ENCODE measurements around the gene SERGEF.

DNA sequence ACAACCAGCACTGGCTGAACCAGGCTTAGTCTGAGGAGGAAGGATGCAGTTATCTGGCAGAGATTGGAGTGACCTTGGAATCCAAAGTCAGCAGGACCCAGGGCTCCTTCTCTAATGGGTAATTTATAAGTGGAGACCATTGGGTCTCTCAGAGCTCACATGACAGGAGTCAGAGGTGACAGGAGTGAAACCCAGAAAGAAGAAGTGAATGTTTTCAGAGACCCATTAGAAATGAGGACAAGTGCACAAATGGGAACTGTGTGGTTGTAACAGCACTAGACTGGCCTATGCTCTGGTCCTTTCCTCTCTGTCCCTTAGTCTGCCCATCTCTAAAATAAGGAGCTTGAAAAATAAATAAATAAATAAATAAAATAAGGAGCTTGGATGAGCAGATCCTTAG, 107.4 kb downstream of the SERGEF start:
- TF ChIP-seq POLR2A (IDR thresholded peaks at IDR 0.05) (no peak), POLR2AphosphoS5 (IDR thresholded peaks at IDR 0.05) (no peak)
- TF ChIP-seq, protein P1, sequence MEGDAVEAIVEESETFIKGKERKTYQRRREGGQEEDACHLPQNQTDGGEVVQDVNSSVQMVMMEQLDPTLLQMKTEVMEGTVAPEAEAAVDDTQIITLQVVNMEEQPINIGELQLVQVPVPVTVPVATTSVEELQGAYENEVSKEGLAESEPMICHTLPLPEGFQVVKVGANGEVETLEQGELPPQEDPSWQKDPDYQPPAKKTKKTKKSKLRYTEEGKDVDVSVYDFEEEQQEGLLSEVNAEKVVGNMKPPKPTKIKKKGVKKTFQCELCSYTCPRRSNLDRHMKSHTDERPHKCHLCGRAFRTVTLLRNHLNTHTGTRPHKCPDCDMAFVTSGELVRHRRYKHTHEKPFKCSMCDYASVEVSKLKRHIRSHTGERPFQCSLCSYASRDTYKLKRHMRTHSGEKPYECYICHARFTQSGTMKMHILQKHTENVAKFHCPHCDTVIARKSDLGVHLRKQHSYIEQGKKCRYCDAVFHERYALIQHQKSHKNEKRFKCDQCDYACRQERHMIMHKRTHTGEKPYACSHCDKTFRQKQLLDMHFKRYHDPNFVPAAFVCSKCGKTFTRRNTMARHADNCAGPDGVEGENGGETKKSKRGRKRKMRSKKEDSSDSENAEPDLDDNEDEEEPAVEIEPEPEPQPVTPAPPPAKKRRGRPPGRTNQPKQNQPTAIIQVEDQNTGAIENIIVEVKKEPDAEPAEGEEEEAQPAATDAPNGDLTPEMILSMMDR (IDR thresholded peaks at IDR 0.05), result no peak

Data from prostate gland (tissue), 2 donors.